Tibial nerve (tissue), 4 donors: Measurements from ENCODE around the gene NXPH4. TPM values are rescaled to one million over a fixed set of nuclear protein-coding genes. Genes with fewer than 3 reads are reported as not detected.
A peak's percentile ranks its signal among the peaks of the same experiment; 100 is the strongest.

Experiments used
- DNase-seq, 2 donors: peaks; one replicate each; pipeline ENCODE4 v3.0.0-alpha.2; 2019; ENCODE audit warnings: low spot score in 2 of 2
- H3K27ac ChIP-seq, 4 donors: fragments of 200-600 bp; sonication (generic) in 3 of 4; one replicate each; pipeline ENCODE4 v1.5.1; 2017 to 2019; ENCODE audit warnings: mild to moderate bottlenecking in 1 of 4
- H3K27me3 ChIP-seq, 2 donors: fragments of 200-600 bp; sonication (generic) in 1 of 2; one replicate each; pipeline versions ENCODE4 v1.5.1 to v1.6.0; 2017 to 2019
- H3K36me3 ChIP-seq, 3 donors: fragments of 200-600 bp; sonication (generic); one replicate each; pipeline ENCODE4 v1.5.1; 2018 to 2019
- H3K4me1 ChIP-seq, 4 donors: fragments of 200-600 bp; sonication (generic) in 3 of 4; one replicate each; pipeline ENCODE4 v1.5.1; 2017 to 2019
- H3K4me3 ChIP-seq, 4 donors: fragments of 200-600 bp; sonication (generic) in 3 of 4; one replicate each; pipeline ENCODE4 v1.5.1; 2017 to 2019; ENCODE audit warnings: mild to moderate bottlenecking in 1 of 4, moderate library complexity in 1 of 4
- H3K9me3 ChIP-seq, 4 donors: fragments of 200-600 bp; sonication (generic) in 3 of 4; one replicate each; pipeline ENCODE4 v1.5.1; 2017 to 2019
- CTCF ChIP-seq, 5 experiments: fragments of 200-600 bp in 3 of 5; fragments of 450-650 bp in 2 of 5; sonication (generic) in 3 of 5; IDR thresholded peaks; one replicate each; pipeline ENCODE4 v1.5.1; 2016 to 2019; ENCODE audit warnings: antibody characterized with exemption in 5 of 5, mild to moderate bottlenecking in 3 of 5, moderate library complexity in 2 of 5
- EP300 ChIP-seq, 2 donors: sonication (generic); formaldehyde crosslinking; IDR thresholded peaks; one replicate each; pipeline ENCODE4 v1.6.1; 2017; ENCODE audit warnings: antibody characterized with exemption in 2 of 2, mild to moderate bottlenecking in 1 of 2
- POLR2A ChIP-seq, 2 donors: fragments of 450-650 bp; IDR thresholded peaks; one replicate each; pipeline ENCODE4 v1.6.1; 2017; ENCODE audit warnings: antibody characterized with exemption in 2 of 2, mild to moderate bottlenecking in 2 of 2, moderate library complexity in 2 of 2
- WGBS, 2 donors: methylation state at CpG; one replicate each; pipeline ENCODE4 v1.1.5; 2018; 5-methylcytosine and 5-hydroxymethylcytosine counted together
- total RNA-seq, 4 donors: library from RNA; depleted of rRNA; stranded (reverse); fragments of >200 nt; gene quantifications; one replicate each; pipeline ENCODE4 v1.1.0, GENCODE V29; 2016

Gene NXPH4
- total RNA-seq = 1 to 10 TPM in 1 of 4 donors, not detected in 3; 4.2 TPM

- Histone ChIP-seq H3K4me1 (peaks cover 0 to 63% (median 30%) of the 10 kb centered on the region in 4 donors), H3K27me3 (peaks cover 0 to 68% of the 10 kb centered on the region in 2 donors), H3K36me3 (peaks cover 0 to 17% (median 0%) of the 10 kb centered on the region in 3 donors), H3K4me3 (peak within 1 kb of the TSS; percentile 15 to 50 (median 43)), H3K9me3 (no peaks in the 10 kb centered on the region), H3K27ac (no peak within 1 kb of the TSS)
- WGBS, 2 donors = 1 to 3% methylated on average over 16 to 27 of the region's 102 CpGs
- no peak for TF ChIP-seq POLR2A (IDR thresholded peaks at IDR 0.05)
- no peak for TF ChIP-seq CTCF (IDR thresholded peaks at IDR 0.05)
- no peak for TF ChIP-seq EP300 (IDR thresholded peaks at IDR 0.05)
- no peak for DNase-seq
These were observed at the start of gene NXPH4 for GRCh38 chr12:57216014-57216911. Gene NXPH4 (plus strand): TSS chr12:57216794. CDS start chr12:57216970, 176 bp downstream.

DNA sequence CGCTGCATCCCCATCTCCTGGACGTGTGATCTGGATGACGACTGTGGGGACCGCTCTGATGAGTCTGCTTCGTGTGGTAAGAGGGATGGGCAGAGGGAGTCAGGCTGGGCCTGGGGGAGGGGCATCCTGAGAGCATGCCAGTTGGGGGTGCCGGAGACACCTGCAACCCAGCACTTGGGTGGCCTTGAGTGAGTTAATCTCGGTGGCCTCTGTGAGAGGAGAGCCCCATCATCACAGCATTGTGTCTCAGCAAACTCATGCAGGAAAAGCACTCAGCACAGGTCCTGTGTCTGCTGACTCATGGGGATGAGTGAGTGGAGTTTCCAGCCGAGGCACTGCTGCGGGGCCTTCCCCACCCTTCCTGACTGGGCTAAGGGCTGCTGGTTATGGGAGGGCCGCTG is 49.6 kb upstream of the NXPH4 start:
- no peak for TF ChIP-seq POLR2A (IDR thresholded peaks at IDR 0.05)
- TF ChIP-seq CTCF (IDR thresholded peaks at IDR 0.05) = no peak
- TF ChIP-seq EP300 (IDR thresholded peaks at IDR 0.05) = no peak
- H3K4me1 ChIP-seq = peaks cover 0 to 35% (median 0%) of the 10 kb centered on the region in 4 donors
- H3K27ac ChIP-seq = peak overlapping the region in 2 of 4 donors; percentile 16 to 21
- WGBS, 2 donors = 58 to 75% methylated on average over 9 to 10 of the region's 10 CpGs
- no peak for DNase-seq
- H3K36me3 ChIP-seq = peaks cover 7 to 100% (median 15%) of the 10 kb centered on the region in 3 donors
- no peak overlapping the region for H3K4me3 ChIP-seq
- H3K27me3 ChIP-seq = no peaks in the 10 kb centered on the region
- H3K9me3 ChIP-seq = no peaks in the 10 kb centered on the region

DNA sequence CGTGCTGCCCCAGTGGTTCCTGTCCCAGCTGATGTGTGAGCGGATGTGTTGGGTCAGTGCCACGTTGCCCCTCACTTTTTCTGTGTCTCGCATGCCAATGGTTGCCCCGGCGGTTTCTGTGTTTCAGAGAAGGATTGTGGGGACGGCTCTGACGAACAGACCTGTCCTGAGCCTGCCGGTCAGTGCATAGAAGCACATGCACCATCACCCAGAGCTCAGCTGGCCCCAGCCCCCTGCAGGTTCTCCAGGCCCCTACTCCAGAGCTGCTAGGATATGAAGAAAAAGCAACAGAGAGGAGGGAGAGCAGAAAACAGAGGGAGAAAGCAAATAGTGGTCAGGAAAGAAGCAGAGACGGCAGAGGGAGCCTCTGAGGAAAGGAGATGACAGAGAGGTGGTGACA is 48.5 kb upstream of the NXPH4 start:
- DNase-seq = no peak
- 83% methylated on average over 10 of the region's 10 CpGs for WGBS, 2 donors
- no peak for TF ChIP-seq POLR2A (IDR thresholded peaks at IDR 0.05)
- no peak for TF ChIP-seq EP300 (IDR thresholded peaks at IDR 0.05)
- no peak for TF ChIP-seq CTCF (IDR thresholded peaks at IDR 0.05)
- no peaks in the 10 kb centered on the region for H3K27me3 ChIP-seq
- H3K4me1 ChIP-seq = peaks cover 0 to 31% (median 0%) of the 10 kb centered on the region in 4 donors
- no peaks in the 10 kb centered on the region for H3K9me3 ChIP-seq
- peak overlapping the region in 1 of 4 donors; percentile 4 for H3K27ac ChIP-seq
- H3K4me3 ChIP-seq = no peak overlapping the region
- H3K36me3 ChIP-seq = peaks cover 4 to 100% (median 10%) of the 10 kb centered on the region in 3 donors

DNA sequence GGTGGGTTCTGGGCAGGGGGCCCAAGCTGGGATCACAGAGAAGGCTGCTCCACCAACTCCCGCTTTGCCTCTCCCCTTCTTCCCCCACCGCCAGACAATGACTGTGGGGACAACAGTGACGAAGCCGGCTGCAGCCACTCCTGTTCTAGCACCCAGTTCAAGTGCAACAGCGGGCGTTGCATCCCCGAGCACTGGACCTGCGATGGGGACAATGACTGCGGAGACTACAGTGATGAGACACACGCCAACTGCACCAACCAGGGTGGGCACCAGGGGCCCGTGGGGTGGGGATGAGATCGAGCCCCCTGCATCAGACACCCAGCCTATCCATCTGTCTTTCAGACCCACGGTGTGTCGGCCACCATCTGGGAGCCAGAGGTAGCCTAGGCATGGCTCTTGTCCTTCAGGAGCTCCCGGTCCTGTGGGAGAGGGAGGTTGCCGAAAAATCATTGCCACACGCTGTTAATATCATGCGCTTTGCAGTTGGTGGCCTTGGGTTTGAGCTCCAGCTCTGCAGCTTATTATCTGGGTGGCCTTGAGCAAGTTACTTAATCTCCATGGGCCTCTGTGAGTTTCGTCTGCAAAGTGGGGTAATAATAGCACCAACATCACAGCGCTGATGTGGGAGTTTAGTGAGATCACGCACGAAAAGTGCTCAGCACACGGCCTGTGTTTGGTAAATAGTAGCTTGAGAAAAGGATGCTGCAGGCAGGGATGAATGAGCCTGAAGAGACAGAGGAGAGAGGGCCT is 47.4 kb upstream of the NXPH4 start:
- TF ChIP-seq POLR2A (IDR thresholded peaks at IDR 0.05) = no peak
- no peak for TF ChIP-seq EP300 (IDR thresholded peaks at IDR 0.05)
- TF ChIP-seq CTCF (IDR thresholded peaks at IDR 0.05) = no peak
- WGBS, 2 donors = 75 to 83% methylated on average over 18 to 23 of the region's 23 CpGs
- Histone ChIP-seq H3K36me3 (peaks cover 4 to 100% (median 4%) of the 10 kb centered on the region in 3 donors), H3K4me3 (no peak overlapping the region), H3K27me3 (no peaks in the 10 kb centered on the region), H3K27ac (no peak overlapping the region), H3K4me1 (peaks cover 0 to 37% (median 0%) of the 10 kb centered on the region in 4 donors), H3K9me3 (no peaks in the 10 kb centered on the region)
- DNase-seq = no peak
